Nephron (organoid): Measurements from ENCODE around the gene MRPL34.

Experiments
- H3K27ac Mint-ChIP-seq, 3 experiments: 2 replicates each; pipeline ENCODE4 v1.8.0; 2020; ENCODE audit warnings: mixed read lengths in 3 of 3, mild to moderate bottlenecking in 2 of 3, moderate library complexity in 1 of 3
- H3K27me3 Mint-ChIP-seq: 2 replicates; pipeline ENCODE4 v1.8.0; 2021; ENCODE audit warnings: low read depth, mild to moderate bottlenecking, moderate library complexity, mixed read lengths
- H3K36me3 Mint-ChIP-seq: 2 replicates; pipeline ENCODE4 v1.8.0; 2020; ENCODE audit warnings: low read depth, mixed read lengths
- H3K4me1 Mint-ChIP-seq: 2 replicates; pipeline ENCODE4 v1.8.0; 2020; ENCODE audit warnings: mixed read lengths
- H3K4me3 Mint-ChIP-seq, 3 experiments: 2 replicates each; pipeline ENCODE4 v1.8.0; 2020; ENCODE audit warnings: mild to moderate bottlenecking in 3 of 3, mixed read lengths in 3 of 3, moderate library complexity in 2 of 3
- H3K9me3 Mint-ChIP-seq: 2 replicates; pipeline ENCODE4 v1.8.0; 2020; ENCODE audit warnings: mixed read lengths
- TF ChIP-seq, protein P1 (sequence below), 3 experiments: fragments of 200-600 bp; sonication (generic); IDR thresholded peaks; one replicate each; pipeline ENCODE4 v1.5.0; 2021; ENCODE audit warnings: antibody characterized with exemption in 3 of 3; ENCODE audit not compliant: unreplicated experiment in 3 of 3

Gene MRPL34

DNA sequence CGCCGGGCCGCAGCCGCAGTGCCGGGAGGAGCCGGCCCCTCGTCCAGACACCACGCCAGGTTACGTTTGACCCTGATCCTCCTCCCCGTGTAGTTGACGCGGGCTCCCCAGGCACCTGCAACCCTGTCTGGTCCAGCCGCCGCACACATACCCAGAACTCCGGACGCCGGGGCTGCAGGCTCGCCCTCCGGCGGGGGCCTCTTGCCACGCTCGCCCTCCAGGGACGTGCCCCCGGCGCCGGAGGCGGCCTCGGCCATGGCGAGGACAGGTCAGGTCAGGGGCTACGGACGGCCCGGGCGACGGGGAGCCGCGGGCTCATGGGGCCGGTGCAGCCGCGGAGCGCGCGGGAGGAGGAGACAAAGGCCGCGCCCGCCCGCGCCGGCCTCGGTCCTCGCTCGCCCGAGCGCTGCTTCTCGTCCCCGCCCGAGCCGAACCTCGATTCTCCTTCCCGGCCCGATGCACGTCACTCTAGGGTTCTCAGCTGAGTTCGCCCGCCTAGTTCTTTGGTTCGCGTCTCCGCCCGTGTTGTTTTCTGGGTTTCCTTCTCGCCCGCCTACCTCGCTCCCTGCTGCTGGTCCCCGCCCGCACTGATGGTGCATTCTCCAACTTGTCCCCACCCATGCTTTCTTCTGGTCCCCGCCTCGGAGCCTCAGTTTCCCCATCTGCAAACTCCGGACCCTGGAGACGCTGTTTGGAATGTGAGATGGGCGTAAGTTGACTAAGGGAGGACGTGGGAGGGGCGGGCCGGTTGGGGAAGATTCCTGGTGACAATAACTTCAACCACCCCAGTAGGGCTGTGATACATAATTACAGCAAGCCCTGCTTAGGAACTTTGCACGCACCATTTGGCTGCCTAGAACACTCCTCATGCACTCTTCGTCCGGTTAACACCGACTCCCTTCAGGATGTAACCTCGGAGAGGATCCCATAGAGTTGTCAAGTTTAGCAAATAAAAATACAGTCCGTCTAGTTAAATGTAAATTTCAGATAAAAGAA, 29.0 kb downstream of the MRPL34 start, which contains the start of gene ANO8:
TSS of gene ANO8 (minus strand) at position 442 of the 996 bp plus-strand sequence. CDS start at position 257, 185 bp downstream.
- Mint-ChIP-seq H3K9me3 (no peaks in the 10 kb centered on the region), H3K27ac (peak within 1 kb of the TSS; percentile 41 to 93 (median 88)), H3K27me3 (peaks cover 12% of the 10 kb centered on the region), H3K4me3 (peak within 1 kb of the TSS; percentile 87 to 95 (median 93)), H3K4me1 (peaks cover 17% of the 10 kb centered on the region), H3K36me3 (peaks cover 19% of the 10 kb centered on the region)
- TF ChIP-seq, protein P1, sequence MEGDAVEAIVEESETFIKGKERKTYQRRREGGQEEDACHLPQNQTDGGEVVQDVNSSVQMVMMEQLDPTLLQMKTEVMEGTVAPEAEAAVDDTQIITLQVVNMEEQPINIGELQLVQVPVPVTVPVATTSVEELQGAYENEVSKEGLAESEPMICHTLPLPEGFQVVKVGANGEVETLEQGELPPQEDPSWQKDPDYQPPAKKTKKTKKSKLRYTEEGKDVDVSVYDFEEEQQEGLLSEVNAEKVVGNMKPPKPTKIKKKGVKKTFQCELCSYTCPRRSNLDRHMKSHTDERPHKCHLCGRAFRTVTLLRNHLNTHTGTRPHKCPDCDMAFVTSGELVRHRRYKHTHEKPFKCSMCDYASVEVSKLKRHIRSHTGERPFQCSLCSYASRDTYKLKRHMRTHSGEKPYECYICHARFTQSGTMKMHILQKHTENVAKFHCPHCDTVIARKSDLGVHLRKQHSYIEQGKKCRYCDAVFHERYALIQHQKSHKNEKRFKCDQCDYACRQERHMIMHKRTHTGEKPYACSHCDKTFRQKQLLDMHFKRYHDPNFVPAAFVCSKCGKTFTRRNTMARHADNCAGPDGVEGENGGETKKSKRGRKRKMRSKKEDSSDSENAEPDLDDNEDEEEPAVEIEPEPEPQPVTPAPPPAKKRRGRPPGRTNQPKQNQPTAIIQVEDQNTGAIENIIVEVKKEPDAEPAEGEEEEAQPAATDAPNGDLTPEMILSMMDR (IDR thresholded peaks at IDR 0.05; ENCODE audit: unreplicated experiment in 3 of 3): no peak

DNA sequence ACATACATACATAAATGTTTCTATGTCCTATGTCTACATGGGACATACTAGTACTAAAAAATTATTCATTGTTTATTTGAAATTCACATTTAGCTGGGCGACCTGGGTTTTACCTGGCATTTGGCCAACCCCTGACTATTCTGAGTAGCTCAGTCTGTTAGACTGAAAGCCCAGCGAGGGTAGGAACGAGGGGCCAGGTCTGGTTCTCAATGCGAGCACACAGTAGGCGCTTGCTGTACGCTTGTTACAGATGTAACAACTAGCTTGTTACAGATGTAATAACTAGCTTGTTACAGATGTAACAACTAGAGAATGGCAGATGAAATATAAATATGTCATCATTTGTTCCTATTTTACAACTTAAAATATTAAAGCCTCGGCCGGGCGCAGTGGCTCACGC, 29.9 kb downstream of the MRPL34 start:
- Mint-ChIP-seq H3K27ac (peak overlapping the region in 2 of 3 experiments; percentile 41 to 93), H3K4me3 (peak overlapping the region; percentile 87 to 95 (median 93)), H3K27me3 (peaks cover 4% of the 10 kb centered on the region), H3K36me3 (peaks cover 13% of the 10 kb centered on the region), H3K4me1 (peaks cover 17% of the 10 kb centered on the region), H3K9me3 (no peaks in the 10 kb centered on the region)
- TF ChIP-seq, protein P1 (IDR thresholded peaks at IDR 0.05; ENCODE audit: unreplicated experiment in 3 of 3): no peak

DNA sequence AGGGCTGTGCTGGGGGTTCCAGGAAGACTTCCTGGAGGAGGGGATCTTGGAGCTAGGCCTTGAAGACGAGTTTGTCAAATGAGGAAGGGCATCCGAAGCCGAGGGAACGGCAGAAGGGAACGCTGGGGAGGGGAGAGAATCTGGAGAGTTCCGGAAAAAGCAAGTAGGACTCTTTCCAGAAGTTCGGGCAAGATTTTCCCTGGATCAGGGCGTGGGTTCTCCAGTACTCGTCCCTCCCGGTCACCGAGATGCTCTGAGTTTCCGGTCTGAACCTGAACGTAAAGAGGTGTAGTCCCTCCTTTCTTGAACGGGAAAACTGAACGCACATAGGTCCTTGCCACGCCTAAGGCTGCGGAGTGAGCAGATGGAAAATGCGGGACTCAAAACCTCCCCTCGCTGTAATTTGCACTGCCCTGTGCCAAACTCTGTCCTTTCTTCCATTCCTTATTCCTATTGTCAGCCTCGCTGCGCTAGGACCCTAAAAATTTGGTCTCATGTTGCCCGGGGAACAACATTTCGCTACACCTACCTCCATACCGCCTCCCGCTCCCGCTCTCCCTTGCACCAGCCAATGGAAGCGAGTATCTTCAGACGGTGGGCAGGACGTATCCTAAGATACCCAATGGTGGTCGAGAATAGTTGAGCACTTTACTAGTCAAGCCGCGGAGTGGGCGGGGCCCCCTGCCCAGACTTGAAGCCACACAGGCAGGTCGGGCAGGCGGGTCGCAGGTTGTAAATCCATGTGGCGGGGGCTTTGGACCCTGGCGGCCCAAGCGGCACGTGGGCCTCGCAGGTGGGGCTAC, 31.4 kb downstream of the MRPL34 start, which contains the start of gene GTPBP3:
TSS of gene GTPBP3 (plus strand) at position 682 of the 803 bp plus-strand sequence. CDS start at position 741, 59 bp downstream.
- H3K9me3 Mint-ChIP-seq: no peaks in the 10 kb centered on the region
- peaks cover 9% of the 10 kb centered on the region for H3K36me3 Mint-ChIP-seq
- TF ChIP-seq, protein P1 (IDR thresholded peaks at IDR 0.05; ENCODE audit: unreplicated experiment in 3 of 3): no peak
- peak within 1 kb of the TSS; percentile 86 to 96 (median 94) for H3K27ac Mint-ChIP-seq
- peaks cover 17% of the 10 kb centered on the region for H3K4me1 Mint-ChIP-seq
- peak within 1 kb of the TSS; percentile 87 to 93 (median 91) for H3K4me3 Mint-ChIP-seq
- H3K27me3 Mint-ChIP-seq: no peaks in the 10 kb centered on the region

DNA sequence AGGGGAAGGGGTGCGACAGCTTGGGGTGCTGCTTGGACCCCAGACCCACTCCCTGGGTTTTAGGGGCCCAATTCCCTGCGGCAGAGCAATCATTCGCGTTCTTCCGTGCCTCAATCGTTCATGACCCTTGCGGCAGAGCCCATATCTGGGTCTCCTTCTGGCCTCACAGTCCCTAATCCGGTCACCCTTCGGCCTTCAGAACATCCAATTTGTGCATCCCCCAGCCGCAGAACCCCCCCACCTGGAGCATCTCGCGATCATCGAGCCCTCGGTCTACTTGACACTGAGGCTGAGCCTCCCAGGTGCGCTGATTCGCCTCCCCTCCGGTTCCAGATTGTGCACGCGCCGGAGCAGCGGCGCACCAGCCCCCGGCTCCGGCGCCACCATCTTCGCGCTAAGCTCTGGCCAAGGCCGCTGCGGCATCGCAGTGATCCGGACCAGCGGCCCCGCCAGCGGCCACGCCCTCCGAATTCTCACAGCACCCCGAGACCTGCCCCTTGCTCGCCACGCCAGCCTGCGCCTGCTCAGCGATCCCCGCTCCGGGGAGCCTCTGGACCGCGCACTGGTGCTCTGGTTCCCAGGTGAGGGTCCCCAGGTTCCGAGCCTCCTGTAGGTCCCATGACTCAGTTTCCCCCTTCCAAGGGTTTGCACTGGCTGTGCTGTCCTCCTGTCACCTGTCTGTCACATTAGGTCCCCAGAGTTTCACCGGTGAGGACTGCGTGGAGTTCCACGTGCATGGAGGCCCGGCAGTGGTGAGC, 32.2 kb downstream of the MRPL34 start:
- peak overlapping the region in 2 of 3 experiments; percentile 86 to 94 for H3K27ac Mint-ChIP-seq
- peaks cover 17% of the 10 kb centered on the region for H3K4me1 Mint-ChIP-seq
- H3K9me3 Mint-ChIP-seq: no peaks in the 10 kb centered on the region
- H3K4me3 Mint-ChIP-seq: peak overlapping the region; percentile 87 to 93 (median 91)
- peaks cover 4% of the 10 kb centered on the region for H3K36me3 Mint-ChIP-seq
- no peaks in the 10 kb centered on the region for H3K27me3 Mint-ChIP-seq
- TF ChIP-seq, protein P1 (IDR thresholded peaks at IDR 0.05; ENCODE audit: unreplicated experiment in 3 of 3): no peak

DNA sequence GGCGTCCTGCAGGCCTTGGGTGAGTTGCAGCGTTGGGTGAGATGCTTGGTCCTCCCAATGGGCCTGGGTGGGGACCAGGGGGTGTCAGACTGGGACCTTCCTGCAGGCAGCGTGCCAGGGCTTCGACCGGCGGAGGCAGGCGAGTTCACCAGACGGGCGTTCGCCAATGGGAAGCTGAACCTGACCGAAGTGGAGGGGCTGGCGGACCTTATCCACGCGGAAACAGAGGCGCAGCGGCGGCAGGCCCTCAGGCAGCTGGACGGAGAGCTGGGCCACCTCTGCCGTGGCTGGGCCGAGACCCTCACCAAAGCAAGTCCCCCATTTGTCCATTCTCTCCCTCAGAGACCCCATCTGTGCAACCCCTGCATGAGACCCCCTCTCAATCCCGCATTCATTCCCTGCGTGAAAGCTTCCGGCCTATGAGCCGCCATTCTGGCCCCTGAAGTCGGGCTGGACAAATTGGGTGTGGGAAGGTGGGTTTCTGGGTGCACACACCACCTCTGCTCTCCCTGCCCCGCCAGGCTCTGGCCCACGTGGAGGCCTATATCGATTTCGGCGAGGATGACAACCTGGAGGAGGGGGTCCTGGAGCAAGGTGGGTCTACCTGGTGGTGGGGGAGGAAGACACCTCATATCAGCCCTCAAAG, 32.9 kb downstream of the MRPL34 start:
- H3K4me3 Mint-ChIP-seq: peak overlapping the region; percentile 87 to 93 (median 91)
- TF ChIP-seq, protein P1 (IDR thresholded peaks at IDR 0.05; ENCODE audit: unreplicated experiment in 3 of 3): no peak
- peaks cover 17% of the 10 kb centered on the region for H3K4me1 Mint-ChIP-seq
- no peaks in the 10 kb centered on the region for H3K27me3 Mint-ChIP-seq
- no peaks in the 10 kb centered on the region for H3K9me3 Mint-ChIP-seq
- H3K36me3 Mint-ChIP-seq: peaks cover 3% of the 10 kb centered on the region
- no peak overlapping the region for H3K27ac Mint-ChIP-seq
